Measurements from ENCODE around the gene SERPINH1.

Gene SERPINH1

GRCh38 chr11:75533896-75534258 is 28.2 kb upstream of the SERPINH1 start:
- DNase-seq: no peak

GRCh38 chr11:75534259-75535069 is 27.6 kb upstream of the SERPINH1 start:
- DNase-seq: no peak

GRCh38 chr11:75535071-75535470 is 27.0 kb upstream of the SERPINH1 start:
- no peak for DNase-seq

- DNase-seq: no peak
Observed at GRCh38 chr11:75536786-75537641, 25.0 kb upstream of the SERPINH1 start.

DNA sequence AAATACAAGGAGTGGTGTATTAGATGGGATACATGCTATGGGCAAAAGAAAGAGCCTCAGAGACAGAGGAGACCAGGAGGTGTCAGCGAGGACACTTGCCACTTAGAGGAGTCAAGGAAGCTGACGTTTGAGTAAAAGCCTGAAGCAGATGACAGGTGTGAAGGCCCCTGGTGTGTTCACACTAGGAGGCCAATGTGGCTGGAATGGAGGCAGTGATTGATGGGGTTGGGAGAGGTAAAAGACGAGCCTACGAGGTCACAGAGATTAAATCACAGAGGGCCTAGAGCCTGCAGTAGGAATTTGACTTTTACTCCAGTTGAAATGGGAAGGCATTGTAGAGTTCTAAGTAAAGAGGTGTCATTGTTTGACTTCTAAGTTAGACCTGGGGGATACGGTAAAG is 24.3 kb upstream of the SERPINH1 start:
- no peak for DNase-seq

DNA sequence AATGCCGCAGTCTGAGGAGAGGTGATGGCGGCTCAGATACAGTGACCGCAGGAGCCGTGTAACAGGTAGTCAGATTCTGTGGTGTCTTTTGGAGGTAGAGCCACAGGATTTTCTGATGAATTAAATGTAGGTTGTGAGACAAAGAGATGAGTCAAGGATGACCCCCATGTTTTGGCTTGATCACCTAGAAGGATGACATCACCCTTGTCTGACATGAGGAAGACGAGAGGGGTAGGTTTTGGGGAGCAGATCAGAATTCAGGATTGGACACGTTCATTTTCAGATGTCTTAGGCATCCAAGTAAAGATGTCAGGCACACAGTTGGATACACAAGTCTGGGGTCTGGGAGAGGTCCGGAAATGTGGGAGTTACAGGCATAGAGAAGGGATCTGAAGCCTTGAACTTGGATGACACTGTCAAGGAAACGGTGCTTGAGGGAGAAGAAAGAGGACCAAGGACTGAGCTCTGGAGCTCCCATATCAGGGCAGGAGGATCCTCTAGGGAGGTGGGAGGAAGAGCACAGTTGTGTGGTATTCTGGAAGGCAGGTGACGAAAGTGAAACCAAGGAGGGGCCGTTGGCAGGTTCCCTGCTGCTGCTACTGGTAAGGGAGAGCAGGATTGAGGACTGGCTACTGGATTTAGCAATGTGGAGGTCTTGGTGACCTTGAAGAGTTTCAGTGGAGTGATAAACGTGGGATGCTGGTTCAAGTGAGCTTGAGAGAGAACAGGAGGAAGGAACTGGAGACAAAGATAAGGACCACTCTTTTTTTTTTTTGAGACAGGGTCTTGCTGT is 23.7 kb upstream of the SERPINH1 start:
- no peak for DNase-seq

GRCh38 chr11:75539459-75540334 is 22.4 kb upstream of the SERPINH1 start:
- no peak for DNase-seq

GRCh38 chr11:75541193-75542087 is 20.6 kb upstream of the SERPINH1 start:
- no peak for DNase-seq

DNA sequence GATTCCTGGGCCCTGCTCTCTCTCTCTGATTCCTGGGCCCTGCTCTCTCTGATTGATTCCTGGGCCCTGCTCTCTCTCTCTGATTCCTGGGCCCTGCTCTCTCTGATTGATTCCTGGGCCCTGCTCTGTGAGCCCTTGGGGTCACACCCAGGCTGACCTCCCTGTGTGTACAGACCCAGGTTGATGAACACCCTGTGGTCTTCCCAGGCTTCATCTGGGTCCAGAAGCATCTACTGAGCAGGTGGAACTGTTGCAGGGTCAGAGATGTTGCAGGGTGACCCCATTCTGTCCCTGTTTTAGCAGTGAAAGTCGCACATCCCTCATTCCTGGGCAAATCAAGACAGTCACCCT is 20.0 kb upstream of the SERPINH1 start:
- no peak for DNase-seq

GRCh38 chr11:75543806-75544205 is 18.2 kb upstream of the SERPINH1 start:
- no peak for DNase-seq

DNA sequence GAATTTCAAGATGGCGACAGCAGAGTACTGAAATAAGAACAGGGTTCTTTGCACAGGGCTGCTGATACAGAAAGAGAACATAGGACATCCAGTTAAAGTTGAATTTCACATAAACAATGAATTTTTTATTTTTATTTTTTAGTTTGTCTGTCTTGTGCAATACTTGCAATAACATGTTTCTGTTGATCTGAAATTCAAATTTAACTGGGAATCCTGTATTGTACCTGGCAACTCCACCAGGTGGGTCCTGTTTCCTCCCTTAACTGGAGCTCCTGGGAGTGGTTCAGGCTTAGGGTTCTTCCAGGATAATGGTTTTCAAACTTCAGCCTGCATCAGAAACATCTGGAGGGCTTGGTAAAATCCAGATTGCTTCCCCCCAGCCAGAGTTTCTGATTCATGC is 14.9 kb upstream of the SERPINH1 start:
- DNase-seq: no peak

GRCh38 chr11:75547617-75548058 is 14.4 kb upstream of the SERPINH1 start:
- DNase-seq: no peak

DNA sequence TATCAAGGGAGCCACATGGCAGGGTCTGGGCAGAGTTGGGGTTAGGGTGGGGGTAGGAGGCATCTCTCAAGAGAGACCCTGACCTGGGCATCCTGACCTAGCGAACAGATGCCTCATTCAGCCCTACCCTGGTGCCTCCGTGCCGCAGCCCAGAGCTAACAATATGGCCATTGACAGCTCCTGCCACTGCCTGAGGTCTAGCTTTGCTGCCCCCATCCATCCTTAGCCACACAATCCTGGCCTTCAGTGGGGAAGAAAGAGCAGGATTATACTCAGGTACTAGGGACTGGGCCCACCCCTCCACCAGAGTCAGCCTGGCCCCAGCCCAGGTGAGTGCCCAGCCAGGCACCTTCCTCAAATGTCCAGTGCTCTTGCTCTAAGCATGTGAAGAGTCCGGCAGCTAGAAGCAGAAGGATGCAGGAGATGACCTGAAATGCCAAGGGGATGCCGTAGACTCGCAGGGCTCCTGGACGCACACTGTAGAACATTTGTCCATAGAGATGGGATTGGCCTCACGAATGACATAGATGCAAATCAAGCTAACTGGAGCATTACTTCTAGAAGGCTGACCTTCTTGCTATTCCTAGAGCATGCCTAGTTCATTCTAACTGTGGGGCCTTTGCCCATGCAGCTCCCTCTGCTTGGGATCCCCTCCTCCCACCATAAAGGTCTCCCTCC is 13.3 kb upstream of the SERPINH1 start:
- no peak for DNase-seq

GRCh38 chr11:75549370-75549958 is 12.6 kb upstream of the SERPINH1 start:
- no peak for DNase-seq

- no peak for DNase-seq
Observed at GRCh38 chr11:75553182-75553581, 8.9 kb upstream of the SERPINH1 start.

- no peak for DNase-seq
Observed at GRCh38 chr11:75553889-75554257, 8.2 kb upstream of the SERPINH1 start.

DNA sequence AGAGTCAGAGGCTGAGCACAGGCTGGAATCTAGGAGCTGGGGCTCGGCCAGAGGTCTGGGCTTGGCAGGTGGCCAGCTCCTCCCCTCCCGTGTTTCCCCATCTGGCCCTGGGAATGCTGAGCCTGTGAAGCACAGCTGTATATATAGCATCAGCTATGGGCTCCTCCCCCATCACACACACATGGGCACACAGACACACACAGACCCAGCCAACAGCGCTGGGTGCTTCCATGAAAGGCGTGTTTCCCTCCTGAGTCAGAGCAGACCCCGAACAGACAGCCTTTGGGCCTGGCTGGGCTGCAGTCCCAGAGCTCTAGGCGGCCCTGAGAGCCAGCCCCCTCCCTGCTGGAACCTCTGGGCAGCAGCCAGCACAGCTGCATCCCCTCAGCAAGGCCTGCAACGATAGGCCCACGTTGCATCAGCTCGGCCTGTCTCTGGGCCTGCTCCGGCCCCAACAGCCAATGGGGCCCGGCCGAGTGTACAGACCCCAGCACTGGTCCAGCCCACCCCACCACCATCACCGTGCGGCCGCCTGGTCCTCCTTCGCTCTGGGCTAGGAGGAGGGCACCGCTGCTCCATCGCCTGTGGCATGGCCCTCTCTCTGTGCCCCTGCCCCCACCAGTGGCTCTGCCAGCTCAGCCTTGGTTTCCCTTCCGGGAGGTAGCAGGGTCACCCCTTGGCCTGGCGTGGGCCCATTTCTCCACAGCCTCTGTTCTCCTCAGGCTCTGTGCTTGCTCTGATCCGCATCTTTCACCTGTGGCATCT is 7.6 kb upstream of the SERPINH1 start:
- no peak for DNase-seq

DNA sequence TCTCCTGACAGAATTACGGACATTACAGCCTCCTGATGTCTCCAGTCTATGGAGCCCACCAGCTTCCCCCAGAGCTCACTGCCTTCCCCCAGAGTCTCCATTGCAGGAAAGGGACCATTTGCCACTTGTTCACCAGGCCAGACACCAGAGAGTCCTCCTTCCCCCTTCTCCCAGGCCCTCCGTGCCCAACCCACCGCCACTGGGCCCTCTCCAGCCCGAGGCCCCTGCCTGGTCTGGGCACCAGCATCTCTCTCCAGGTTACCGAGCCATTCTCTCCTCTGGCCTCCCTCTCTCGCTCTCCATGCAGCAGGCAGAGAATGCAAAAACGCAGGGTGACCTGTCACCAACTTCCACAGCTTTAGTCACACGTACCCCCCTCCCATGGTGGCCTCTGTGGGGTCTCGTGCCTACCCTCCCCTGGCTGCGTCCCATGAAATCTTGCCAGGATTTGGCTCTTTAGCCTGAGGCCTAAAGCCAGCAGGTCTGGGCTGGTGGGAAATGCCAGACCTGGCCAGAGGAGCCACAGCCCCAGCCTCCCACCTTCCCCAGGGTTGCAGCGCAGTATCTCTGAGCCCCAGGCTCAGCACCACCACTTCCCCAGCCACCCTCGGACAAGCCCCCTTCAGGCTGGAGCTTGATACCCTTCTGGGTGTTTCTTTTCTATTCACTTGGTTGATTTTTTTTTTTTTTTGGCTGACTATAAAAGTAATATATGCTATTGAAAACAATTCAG is 6.8 kb upstream of the SERPINH1 start:
- DNase-seq: no peak

DNA sequence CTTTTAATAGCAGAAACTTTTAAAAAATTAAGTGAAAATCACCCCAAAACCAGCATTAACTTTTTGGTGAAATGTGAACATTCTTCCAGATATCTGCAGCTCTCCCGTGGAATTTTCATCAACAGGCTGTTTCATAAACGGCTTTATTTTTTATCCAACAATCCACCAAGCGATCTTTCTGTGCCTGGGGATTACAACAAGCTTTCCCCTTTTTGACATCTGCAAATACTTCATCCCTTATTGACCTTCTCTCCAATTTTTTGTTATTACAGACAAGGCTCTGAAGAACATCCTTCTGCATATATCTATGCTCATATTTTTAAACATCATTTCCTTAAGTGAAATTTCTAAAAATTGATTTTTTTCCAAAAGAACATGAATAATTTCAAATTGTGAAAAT is 5.8 kb upstream of the SERPINH1 start:
- DNase-seq: no peak

Measured in activated naive CD4-positive, alpha-beta T cell (primary cell).